Measurements from ENCODE around the gene PCDHA1.
"Not testable (repeated sequence)": the region's sequence is repeated elsewhere in the genome, so short reads cannot be mapped to it uniquely, and the experiment has no call there.

The PCDHA1 gene

GRCh38 chr5:140808889-140809291 is 22.9 kb downstream of the PCDHA1 start:
- DNase-seq: no peak

- DNase-seq: no peak
These were observed 35.7 kb downstream of the PCDHA1 start, which contains the start of gene PCDHA5 for GRCh38 chr5:140821375-140822280. PCDHA5 (plus strand) TSS chr5:140821613.

DNA sequence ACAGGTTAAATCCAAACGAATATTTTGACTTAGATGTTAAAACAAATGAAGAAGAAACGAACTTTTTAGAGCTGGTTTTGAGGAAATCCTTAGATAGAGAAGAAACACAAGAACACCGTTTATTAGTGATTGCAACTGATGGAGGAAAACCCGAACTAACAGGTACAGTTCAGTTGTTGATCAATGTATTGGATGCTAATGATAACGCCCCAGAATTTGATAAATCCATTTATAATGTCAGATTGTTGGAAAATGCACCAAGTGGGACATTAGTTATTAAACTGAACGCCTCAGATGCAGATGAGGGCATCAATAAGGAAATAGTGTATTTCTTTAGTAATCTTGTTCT is 36.3 kb downstream of the PCDHA1 start:
- DNase-seq: no peak

GRCh38 chr5:140822969-140823368 is 37.0 kb downstream of the PCDHA1 start:
- not testable (repeated sequence) for DNase-seq

DNA sequence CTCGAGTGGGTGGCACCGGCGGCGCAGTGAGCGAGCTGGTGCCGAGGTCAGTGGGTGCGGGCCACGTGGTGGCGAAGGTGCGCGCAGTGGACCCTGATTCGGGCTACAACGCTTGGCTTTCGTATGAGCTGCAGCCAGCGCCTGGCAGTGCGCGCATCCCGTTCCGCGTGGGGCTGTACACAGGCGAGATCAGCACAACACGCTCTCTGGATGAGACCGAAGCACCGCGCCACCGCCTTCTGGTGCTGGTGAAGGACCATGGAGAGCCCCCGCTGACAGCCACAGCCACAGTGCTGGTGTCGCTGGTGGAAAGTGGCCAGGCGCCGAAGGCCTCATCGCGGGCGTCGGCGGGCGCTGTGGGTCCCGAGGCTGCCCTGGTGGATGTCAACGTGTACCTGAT is 37.5 kb downstream of the PCDHA1 start:
- DNase-seq: no peak

DNA sequence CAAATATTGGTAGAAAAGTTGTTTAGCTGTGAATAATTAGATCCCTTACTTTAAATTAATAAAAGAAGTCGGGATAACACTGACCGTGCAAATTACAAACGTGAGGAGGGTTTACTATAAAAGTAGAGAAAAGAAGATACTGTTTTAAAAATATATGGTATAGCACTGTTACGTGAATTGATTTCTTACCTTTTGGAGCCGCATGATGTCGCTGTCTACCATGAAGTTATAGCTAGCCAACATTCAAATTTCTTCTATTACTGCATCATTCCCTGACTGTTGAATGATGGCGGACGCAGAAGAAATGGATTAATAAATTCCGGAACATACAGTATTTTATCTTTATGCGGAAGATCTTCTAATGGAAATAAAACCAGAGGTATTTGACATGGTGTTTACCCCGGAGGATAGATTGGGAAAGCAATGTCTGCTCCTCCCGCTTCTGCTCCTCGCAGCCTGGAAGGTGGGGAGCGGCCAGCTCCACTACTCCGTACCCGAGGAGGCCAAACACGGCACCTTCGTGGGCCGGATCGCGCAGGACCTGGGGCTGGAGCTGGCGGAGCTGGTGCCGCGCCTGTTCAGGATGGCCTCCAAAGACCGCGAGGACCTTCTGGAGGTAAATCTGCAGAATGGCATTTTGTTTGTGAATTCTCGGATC is 41.9 kb downstream of the PCDHA1 start, which contains the start of gene PCDHA6:
PCDHA6 (plus strand) TSS at position 257 of the 658 bp plus-strand sequence; CDS start at position 389, 132 bp downstream.
- no peak for DNase-seq

DNA sequence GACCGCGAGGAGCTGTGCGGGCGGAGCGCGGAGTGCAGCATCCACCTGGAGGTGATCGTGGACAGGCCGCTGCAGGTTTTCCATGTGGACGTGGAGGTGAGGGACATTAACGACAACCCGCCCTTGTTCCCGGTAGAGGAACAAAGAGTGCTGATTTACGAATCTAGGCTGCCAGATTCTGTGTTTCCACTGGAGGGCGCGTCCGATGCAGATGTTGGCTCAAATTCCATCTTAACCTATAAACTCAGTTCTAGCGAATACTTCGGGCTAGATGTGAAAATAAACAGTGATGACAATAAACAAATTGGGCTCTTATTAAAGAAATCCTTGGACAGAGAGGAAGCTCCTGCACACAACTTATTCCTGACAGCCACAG is 42.4 kb downstream of the PCDHA1 start:
- no peak for DNase-seq

- not testable (repeated sequence) for DNase-seq
These were observed 43.9 kb downstream of the PCDHA1 start for GRCh38 chr5:140829511-140830501.

DNA sequence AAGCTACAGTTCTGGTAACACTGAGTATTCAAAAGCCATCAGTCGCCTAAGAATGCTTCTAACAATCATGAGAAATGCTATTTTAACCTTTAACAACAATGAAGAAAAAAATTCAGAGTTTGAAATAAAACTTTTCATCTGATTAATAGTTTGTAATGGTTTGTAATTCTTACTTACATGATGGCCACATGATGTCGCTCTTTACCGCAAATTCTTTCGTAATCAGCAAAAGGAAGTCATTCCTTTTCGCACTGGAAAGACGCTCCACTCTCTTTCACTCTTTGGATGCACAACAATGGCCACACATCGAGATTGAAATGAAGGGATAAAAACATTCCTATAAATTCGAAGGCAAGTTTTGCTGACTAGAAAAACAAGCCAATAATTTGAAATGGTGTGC is 48.1 kb downstream of the PCDHA1 start, which contains the start of gene PCDHA7:
PCDHA7 (plus strand) TSS at position 277 of the 400 bp plus-strand sequence; CDS start at position 392, 115 bp downstream.
- DNase-seq: no peak

GRCh38 chr5:140834439-140835008 is 48.6 kb downstream of the PCDHA1 start:
- not testable (repeated sequence) for DNase-seq

DNA sequence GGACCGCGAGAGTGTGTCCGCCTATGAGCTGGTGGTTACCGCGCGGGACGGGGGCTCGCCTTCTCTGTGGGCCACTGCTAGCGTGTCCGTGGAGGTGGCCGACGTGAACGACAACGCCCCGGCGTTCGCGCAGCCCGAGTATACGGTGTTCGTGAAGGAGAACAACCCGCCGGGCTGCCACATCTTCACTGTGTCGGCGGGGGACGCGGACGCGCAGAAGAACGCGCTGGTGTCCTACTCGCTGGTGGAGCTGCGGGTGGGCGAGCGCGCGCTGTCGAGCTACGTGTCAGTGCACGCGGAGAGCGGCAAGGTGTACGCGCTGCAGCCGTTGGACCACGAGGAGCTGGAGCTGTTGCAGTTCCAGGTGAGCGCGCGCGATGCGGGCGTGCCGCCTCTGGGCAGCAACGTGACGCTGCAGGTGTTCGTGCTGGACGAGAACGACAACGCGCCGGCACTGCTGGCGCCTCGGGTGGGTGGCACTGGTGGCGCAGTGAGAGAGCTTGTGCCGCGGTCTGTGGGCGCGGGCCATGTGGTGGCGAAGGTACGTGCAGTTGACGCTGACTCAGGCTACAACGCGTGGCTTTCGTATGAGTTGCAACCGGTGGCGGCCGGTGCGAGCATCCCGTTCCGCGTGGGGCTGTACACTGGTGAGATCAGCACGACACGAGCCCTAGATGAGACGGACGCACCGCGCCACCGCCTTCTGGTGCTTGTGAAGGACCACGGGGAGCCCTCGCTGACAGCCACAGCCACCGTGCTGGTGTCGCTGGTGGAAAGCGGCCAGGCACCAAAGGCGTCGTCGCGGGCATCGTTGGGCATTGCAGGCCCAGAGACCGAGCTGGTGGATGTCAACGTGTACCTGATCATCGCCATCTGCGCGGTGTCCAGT is 49.9 kb downstream of the PCDHA1 start:
- no peak for DNase-seq

DNA sequence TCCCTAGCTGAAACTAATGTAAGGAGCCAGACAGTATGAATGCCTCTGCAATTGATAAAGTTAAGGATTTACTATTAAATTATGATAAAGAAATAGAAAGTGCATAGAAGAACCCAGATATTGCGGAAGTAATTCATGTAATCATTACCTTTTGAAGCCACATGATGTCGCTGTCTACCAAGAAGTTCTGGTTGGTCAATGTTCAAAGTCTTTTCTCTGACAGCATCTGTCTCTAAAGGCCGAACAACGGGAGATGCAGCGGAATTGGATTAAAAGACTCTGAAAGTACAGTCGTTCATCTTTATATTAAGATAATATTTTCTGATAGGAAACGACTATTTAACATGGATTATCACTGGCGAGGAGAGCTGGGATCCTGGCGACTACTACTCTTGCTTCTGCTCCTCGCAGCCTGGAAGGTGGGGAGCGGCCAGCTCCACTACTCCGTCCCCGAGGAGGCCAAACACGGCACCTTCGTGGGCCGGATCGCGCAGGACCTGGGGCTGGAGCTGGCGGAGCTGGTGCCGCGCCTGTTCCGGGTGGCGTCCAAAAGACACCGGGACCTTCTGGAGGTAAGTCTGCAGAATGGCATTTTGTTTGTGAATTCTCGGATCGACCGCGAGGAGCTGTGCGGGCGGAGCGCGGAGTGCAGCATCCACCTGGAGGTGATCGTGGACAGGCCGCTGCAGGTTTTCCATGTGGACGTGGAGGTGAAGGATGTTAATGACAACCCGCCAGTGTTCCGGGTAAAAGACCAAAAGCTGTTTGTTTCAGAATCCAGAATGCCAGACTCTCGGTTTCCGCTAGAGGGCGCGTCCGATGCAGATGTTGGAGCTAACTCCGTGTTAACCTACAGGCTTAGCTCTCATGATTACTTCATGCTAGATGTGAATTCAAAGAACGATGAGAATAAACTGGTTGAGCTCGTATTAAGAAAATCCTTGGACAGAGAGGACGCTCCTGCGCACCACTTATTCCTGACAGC is 55.3 kb downstream of the PCDHA1 start, which contains the start of gene PCDHA8:
PCDHA8 (plus strand) TSS at position 210 of the 985 bp plus-strand sequence; CDS start at position 345, 135 bp downstream.
- DNase-seq: no peak

DNA sequence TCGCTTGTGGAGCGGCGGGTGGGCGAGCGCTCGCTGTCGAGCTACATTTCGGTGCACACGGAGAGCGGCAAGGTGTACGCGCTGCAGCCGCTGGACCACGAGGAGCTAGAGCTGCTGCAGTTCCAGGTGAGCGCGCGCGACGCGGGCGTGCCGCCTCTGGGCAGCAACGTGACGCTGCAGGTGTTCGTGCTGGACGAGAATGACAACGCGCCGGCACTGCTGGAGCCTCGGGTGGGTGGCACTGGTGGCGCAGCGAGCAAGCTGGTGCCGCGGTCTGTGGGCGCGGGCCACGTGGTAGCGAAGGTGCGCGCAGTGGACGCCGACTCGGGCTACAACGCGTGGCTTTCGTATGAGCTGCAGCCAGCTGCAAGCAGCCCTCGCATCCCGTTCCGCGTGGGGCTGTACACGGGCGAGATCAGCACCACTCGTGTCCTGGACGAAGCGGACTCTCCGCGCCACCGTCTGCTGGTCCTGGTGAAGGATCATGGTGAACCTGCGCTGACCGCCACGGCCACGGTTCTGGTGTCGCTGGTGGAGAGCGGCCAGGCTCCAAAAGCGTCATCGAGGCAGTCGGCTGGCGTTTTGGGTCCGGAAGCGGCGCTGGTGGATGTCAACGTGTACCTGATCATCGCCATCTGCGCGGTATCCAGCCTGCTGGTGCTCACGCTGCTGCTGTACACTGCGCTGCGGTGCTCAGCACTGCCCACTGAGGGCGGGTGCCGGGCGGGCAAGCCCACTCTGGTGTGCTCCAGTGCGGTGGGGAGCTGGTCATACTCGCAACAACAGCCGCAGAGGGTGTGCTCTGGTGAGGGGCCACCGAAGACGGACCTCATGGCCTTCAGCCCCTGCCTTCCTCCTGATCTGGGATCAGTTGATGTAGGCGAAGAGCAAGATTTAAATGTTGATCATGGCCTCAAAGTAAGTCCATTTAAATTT is 57.1 kb downstream of the PCDHA1 start:
- no peak for DNase-seq

DNA sequence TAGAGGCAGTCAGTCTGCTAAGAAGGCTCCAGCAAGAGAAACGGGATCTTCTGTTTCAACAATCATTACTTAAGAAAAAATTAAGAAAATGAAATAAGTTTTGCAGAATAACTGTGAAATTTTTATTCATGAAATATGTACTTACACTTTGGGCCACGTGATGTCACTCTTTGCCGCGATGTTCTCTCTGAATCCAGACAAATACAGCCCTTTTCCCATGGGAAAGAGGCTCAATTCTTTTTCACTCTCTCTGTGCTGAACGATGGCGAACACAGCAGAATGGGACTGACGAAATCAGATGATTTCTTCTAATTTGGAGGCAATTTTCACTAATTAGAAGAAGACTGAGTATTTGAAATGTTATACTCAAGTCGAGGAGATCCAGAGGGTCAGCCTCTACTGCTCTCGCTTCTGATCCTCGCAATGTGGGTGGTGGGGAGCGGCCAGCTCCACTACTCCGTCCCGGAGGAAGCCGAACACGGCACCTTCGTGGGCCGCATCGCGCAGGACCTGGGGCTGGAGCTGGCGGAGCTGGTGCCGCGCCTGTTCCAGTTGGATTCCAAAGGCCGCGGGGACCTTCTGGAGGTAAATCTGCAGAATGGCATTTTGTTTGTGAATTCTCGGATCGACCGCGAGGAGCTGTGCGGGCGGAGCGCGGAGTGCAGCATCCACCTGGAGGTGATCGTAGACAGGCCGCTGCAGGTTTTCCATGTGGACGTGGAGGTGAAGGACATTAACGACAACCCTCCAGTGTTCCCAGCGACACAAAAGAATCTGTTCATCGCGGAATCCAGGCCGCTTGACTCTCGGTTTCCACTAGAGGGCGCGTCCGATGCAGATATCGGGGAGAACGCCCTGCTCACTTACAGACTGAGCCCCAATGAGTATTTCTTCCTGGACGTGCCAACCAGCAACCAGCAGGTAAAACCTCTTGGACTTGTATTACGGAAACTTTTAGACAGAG is 62.5 kb downstream of the PCDHA1 start, which contains the start of gene PCDHA9:
PCDHA9 (plus strand) TSS at position 244 of the 964 bp plus-strand sequence; CDS start at position 358, 114 bp downstream.
- not testable (repeated sequence) for DNase-seq

DNA sequence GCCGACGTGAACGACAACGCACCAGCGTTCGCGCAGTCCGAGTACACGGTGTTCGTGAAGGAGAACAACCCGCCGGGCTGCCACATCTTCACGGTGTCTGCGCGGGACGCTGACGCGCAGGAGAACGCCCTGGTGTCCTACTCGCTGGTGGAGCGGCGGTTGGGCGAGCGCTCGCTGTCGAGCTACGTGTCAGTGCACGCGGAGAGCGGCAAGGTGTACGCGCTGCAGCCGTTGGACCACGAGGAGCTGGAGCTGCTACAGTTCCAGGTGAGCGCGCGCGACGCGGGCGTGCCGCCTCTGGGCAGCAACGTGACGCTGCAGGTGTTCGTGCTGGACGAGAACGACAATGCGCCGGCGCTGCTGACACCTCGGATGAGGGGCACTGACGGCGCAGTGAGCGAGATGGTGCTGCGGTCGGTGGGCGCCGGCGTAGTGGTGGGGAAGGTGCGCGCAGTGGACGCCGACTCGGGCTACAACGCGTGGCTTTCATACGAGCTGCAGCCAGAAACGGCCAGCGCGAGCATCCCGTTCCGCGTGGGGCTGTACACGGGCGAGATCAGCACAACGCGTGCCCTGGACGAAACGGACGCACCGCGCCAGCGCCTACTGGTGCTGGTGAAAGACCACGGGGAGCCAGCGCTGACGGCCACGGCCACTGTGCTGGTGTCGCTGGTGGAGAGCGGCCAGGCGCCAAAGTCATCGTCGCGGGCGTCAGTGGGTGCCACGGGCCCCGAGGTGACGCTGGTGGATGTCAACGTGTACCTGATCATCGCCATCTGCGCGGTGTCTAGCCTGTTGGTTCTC is 64.1 kb downstream of the PCDHA1 start:
- DNase-seq: not testable (repeated sequence)
